HG02642 (cell line): Measurements from ENCODE around the gene TNIK.
"Not testable (repeated sequence)": the region's sequence is repeated elsewhere in the genome, so short reads cannot be mapped to it uniquely, and the experiment has no call there.

Source experiments
- ATAC-seq: cut with Tn5 transposase; IDR thresholded peaks from one replicate; pipeline ENCODE4 v1.9.1; 2021; ENCODE audit warnings: mild to moderate bottlenecking; ENCODE audit not compliant: unreplicated experiment, poor library complexity

The TNIK gene

GRCh38 chr3:171424063-171424462, 36.1 kb downstream of the TNIK start:
- ATAC-seq, result not testable (repeated sequence)

- not testable (repeated sequence) for ATAC-seq
Measured at GRCh38 chr3:171422855-171423254, 37.4 kb downstream of the TNIK start.

- ATAC-seq, result no peak
Measured at GRCh38 chr3:171420667-171421066, 39.5 kb downstream of the TNIK start.

DNA sequence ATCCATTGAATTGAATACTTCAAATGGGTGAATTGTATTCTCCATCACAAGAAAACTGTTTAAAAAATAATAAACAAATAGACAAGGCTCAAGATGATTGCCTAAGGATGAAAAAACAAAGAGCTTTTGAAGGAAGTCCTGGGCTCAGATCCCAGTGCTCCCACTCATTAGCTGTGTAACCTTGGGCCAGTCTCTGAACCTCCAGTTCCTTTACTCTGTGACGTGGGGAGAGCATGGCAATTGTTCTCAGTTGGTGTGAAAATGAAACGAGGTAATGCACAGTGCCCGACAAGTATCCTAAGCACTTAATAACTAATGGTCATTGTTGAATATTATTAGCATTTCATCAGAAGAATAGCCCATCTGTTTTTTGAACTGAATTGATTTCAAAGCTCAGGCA, 40.7 kb downstream of the TNIK start:
- ATAC-seq, result no peak

DNA sequence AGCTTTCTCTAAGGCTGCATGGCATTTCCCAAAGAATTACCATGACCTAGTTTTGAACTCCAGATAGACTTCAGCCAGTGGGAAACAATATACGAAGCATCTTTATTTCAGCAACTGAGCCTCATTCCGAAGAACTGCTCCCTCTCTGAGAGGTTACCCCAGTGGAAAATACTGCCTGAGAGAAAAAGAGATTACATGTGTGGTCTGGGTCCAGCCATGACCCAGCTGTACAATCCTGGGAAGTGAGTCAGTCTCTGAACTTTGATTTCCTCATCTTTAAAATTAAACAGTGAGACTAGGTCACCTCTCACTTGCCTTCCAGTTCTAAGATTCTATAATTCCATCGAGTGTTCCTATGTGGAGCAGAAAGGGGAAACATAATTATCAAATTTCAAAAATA, 42.4 kb downstream of the TNIK start:
- no peak for ATAC-seq

- no peak for ATAC-seq
Measured at GRCh38 chr3:171417137-171417536, 43.1 kb downstream of the TNIK start.

DNA sequence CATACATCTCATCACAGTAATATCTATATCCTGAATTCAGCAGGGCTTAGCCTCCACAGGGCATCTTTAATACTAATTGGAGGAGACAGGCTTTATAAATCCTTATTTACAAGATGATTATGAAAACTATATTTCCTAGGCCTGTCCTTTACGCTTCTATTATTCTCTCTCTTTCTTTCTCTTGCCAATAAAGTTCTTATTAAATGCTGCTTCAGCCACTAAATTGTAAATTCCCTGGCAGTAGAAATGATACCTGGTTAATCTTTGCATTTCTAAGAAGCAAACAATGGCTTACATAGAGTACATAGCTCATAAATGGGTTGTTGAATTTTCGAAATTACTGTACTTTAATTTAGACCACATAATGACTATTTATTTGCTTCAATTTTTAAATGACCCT, 43.5 kb downstream of the TNIK start:
- no peak for ATAC-seq

- no peak for ATAC-seq
Measured at GRCh38 chr3:171416061-171416460, 44.1 kb downstream of the TNIK start.

- no peak for ATAC-seq
Measured at GRCh38 chr3:171415070-171415469, 45.1 kb downstream of the TNIK start.

- ATAC-seq, result no peak
Measured at GRCh38 chr3:171412473-171412872, 47.7 kb downstream of the TNIK start.

DNA sequence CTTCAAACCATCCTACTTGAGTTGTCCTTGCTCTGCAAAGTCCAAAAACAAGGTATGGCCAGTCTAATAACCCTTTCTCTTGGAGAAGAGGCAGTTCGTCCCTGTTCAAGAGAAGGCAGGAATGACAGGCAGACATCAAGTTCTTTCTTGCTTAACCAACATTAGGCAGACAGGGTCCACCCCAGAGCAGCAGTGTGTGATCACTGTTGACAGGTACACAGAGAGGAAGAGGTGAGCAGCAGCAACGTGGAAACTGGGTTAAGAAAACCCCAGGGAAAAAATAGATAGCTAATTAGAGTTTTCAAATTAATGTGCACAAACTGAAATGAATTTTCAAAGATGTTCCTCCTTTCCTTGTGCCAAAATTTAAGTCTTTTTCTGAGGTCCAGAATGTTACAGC, 48.2 kb downstream of the TNIK start:
- no peak for ATAC-seq

DNA sequence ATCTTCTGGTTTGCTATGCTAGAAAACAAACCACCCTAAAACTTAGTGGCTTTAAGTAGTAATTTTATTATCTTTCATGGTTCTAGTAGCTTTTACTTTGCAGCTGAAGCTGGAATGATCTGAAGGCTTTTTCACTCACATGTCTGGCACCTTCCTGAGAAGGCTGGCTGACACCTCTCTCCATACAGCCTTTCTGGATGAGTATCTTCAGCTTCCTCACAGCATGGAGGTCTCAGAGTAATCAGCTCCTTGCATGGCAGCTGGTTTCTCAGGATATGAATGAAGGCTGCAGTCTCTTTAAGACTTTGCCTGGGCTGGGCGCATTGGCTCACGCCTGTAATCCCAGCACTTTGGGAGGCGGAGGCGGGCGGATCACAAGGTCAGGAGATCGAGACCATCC, 50.0 kb downstream of the TNIK start:
- no peak for ATAC-seq

GRCh38 chr3:171407759-171408158, 52.4 kb downstream of the TNIK start:
- ATAC-seq, result no peak

DNA sequence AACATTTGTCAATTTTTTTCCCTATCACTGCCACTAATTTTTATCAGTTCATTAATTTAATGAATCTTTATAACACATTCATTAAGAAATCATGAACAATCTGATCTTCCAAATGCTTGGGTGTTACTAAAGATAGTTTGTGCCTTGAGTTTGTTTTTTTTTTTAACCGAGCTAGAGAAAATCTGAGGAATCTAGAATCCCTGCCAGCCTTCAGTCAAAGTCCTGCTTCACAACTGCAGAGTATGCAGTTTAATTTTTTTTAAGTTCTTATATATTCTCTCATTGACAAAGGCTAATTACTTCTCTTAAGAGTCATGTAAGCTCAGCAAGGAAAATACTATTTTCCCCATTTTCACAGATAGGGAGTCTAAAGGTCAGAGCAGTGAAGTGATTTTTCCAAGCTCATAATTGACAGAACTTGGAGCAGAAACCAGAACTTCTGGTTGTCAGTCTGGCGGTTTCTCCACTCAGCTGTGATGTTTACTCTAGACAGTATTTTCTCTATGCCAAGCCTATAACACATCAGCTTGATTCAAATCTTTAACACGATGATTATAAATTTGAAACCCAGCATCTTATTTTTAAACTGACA, 55.7 kb downstream of the TNIK start:
- ATAC-seq, result no peak

GRCh38 chr3:171402281-171402680, 57.9 kb downstream of the TNIK start:
- ATAC-seq, result no peak

DNA sequence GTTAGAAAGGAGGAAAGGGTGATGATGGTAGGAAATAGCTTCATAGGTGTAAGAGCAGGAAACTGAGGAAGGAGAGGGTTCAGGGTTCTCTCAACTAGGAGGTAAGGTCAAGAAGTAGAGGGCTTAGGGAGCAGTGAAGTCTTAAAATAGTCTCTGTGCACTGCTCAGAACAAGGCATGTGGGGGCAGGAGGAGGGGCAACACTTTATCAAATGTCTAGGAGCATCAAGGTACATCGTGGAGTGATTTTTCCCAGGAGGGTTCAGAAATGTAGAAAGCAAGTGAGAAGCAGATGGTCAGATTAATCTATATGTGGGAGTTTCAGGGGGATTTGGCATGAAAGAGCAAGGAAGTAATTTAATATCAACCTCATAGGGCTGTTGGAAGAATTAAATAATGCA, 58.8 kb downstream of the TNIK start:
- ATAC-seq, result no peak

GRCh38 chr3:171399842-171400241, 60.4 kb downstream of the TNIK start:
- ATAC-seq, result no peak

- ATAC-seq, result no peak
Measured at GRCh38 chr3:171398343-171398742, 61.9 kb downstream of the TNIK start.

DNA sequence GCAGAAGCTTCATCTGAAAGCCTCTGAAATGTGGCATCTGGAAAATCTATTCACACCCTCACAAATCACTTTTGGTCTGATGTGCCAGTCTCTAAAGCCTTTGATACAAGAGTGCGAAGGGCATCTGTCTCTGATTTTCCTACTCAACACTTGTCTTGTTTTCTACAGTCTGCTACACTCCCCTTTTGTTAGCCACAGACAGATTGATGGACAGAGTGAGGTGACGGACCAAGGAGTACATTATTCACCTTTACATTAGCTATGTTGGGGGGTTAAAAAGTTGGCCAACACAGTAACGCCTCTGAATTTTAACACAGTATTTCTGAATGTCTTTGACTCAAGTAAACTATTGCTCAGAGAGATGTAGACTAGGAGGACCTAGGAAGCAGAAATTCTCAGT, 63.1 kb downstream of the TNIK start:
- ATAC-seq, result no peak

DNA sequence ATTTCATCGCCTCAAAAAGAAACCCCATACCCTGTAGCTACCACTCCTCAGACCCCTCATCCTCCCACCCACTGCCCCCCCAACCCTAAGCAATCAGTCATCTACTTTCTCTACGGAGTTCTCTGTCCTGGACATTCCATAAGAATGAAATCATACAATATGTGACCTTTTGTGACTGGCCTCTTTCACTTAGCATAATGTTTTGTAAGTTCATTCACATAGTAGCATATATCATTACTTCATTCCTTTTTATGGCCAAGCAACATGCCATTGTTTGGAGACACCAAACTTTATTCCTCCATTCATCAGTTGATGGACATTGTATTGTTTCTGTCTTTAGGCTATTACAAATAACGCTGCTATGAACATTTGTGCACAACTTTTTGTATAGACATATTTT, 64.2 kb downstream of the TNIK start:
- no peak for ATAC-seq

- no peak for ATAC-seq
Measured at GRCh38 chr3:171393032-171393744, 67.0 kb downstream of the TNIK start.

DNA sequence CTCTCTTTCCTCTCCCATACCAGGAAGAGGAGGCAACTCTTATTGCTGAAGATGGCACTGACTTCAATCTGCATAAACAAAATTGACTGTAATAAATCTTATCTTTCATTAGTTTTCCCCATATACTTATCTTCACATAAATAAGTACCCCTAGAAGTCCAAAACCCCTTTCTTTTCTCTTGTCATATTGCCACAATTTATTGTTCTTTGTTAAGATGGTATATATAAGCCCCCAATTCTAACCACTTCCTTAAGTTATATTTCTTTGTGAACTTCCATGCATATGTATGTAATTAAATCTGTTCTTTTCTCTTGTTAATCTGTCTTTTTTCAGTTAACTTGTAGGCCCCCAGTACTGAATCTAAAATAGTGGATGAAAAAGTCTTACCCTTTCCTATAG, 68.8 kb downstream of the TNIK start:
- ATAC-seq, result no peak
